Stimulated activated effector memory CD8-positive, alpha-beta T cell treated with anti-CD3 and anti-CD28 coated beads, Interleukin-12 subunit alpha, Interleukin-12 subunit beta, amount 100 ng/mL, for 72 hours (primary cell): Measurements from ENCODE around the gene SCRN1.

Experiments
- ATAC-seq: fragments of 150-1000 bp; cut with Tn5 transposase; 2 replicates; pipeline ENCODE4 v1.10.0; 2021
- DNase-seq, 2 donors: peaks; one replicate each; pipeline ENCODE4 v3.0.0; 2021 to 2022; ENCODE audit warnings: low spot score in 2 of 2
- H3K27ac Mint-ChIP-seq: one replicate; pipeline ENCODE4 v1.8.0; 2022; ENCODE audit warnings: mild to moderate bottlenecking, mixed read lengths
- H3K36me3 Mint-ChIP-seq: one replicate; pipeline ENCODE4 v1.8.0; 2022; ENCODE audit warnings: mild to moderate bottlenecking, mixed read lengths
- H3K4me1 Mint-ChIP-seq: one replicate; pipeline ENCODE4 v1.8.0; 2022; ENCODE audit warnings: mixed read lengths
- H3K4me3 Mint-ChIP-seq: one replicate; pipeline ENCODE4 v1.8.0; 2022; ENCODE audit warnings: mild to moderate bottlenecking, mixed read lengths
- H3K9me3 Mint-ChIP-seq: one replicate; pipeline ENCODE4 v1.8.0; 2022; ENCODE audit warnings: mixed read lengths

SCRN1 gene

GRCh38 chr7:29987811-29988317, 1.7 kb downstream of the SCRN1 start:
- H3K4me1 Mint-ChIP-seq: peaks cover 30% of the 10 kb centered on the region
- no peaks in the 10 kb centered on the region for H3K9me3 Mint-ChIP-seq
- DNase-seq: no peak
- ATAC-seq: no peak
- H3K36me3 Mint-ChIP-seq: no peaks in the 10 kb centered on the region
- H3K4me3 Mint-ChIP-seq: peak overlapping the region; percentile 71
- peak overlapping the region; percentile 84 for H3K27ac Mint-ChIP-seq

GRCh38 chr7:29987083-29987482, 2.5 kb downstream of the SCRN1 start:
- Mint-ChIP-seq H3K4me3 (peak overlapping the region; percentile 71), H3K36me3 (no peaks in the 10 kb centered on the region), H3K27ac (peak overlapping the region; percentile 84), H3K4me1 (peaks cover 30% of the 10 kb centered on the region), H3K9me3 (no peaks in the 10 kb centered on the region)
- DNase-seq: no peak
- ATAC-seq: no peak

DNA sequence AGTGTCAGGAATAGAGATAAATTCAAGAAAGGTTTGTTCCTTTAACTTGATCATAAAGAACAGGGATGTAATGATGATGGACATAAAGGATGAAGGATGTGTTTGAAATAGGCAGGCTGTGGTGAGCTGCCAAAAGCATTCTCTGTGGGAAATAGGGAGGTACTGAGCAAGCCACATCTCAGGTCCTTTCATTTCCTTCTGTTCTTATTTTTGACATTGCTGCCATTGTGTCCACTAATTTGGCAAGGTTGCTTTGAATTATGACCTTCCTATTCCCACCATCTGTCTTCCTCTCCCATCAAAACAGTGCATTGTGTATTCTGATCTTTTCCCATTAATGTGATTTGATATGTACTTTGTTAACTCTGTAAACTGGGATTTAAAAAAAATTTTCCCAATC, 9.4 kb downstream of the SCRN1 start:
- H3K4me1 Mint-ChIP-seq: no peaks in the 10 kb centered on the region
- no peaks in the 10 kb centered on the region for H3K36me3 Mint-ChIP-seq
- no peaks in the 10 kb centered on the region for H3K9me3 Mint-ChIP-seq
- DNase-seq: no peak
- no peak overlapping the region for H3K27ac Mint-ChIP-seq
- no peak overlapping the region for H3K4me3 Mint-ChIP-seq
- no peak for ATAC-seq

GRCh38 chr7:29977886-29978651, 11.5 kb downstream of the SCRN1 start:
- H3K27ac Mint-ChIP-seq: peak overlapping the region; percentile 15
- ATAC-seq (no peak), DNase-seq (no peak)
- H3K36me3 Mint-ChIP-seq: no peaks in the 10 kb centered on the region
- no peaks in the 10 kb centered on the region for H3K4me1 Mint-ChIP-seq
- no peak overlapping the region for H3K4me3 Mint-ChIP-seq
- no peaks in the 10 kb centered on the region for H3K9me3 Mint-ChIP-seq

- H3K9me3 Mint-ChIP-seq: no peaks in the 10 kb centered on the region
- H3K27ac Mint-ChIP-seq: no peak overlapping the region
- DNase-seq (no peak), ATAC-seq (no peak)
- H3K4me1 Mint-ChIP-seq: no peaks in the 10 kb centered on the region
- no peaks in the 10 kb centered on the region for H3K36me3 Mint-ChIP-seq
- no peak overlapping the region for H3K4me3 Mint-ChIP-seq
Observed at GRCh38 chr7:29976673-29977415, 12.8 kb downstream of the SCRN1 start.

DNA sequence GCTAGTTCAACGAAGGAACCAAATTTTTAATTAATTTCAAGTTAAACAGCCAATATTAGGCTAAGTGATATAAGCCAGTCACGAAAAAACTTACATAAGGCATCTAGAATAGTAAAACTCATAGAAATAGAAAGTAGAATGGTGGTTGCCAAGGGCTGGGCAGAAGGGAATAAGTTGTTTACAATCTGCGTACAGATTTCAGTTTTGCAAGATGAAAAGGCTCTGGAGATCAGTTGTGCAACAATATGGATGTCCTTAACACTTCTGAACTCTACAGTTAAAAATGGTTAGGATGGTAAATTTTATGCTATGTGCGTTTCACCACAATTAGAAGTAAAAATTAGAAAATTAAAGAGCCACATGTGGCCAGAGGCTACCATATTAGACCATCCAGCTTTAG, 13.3 kb downstream of the SCRN1 start:
- Mint-ChIP-seq H3K4me1 (no peaks in the 10 kb centered on the region), H3K4me3 (no peak overlapping the region)
- no peak for ATAC-seq

DNA sequence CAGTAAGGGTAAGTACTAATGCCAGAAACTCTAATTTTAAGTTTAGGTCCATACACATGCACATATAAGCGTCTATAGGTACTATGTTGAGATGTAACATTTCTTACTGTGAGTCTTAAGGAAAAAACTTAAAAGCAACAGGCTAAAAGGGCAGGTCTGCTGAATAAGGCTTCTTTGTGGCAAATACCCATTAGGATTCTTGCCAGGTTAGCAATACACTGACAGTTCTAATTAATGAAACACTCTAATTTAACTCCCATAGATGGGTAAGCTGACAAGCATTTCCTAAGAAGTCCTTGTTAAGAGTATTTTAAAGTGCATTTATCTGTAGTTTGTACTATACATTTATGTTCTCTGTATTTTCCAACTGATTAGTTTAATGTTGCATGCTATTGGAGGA, 14.0 kb downstream of the SCRN1 start:
- H3K36me3 Mint-ChIP-seq: no peaks in the 10 kb centered on the region
- no peak overlapping the region for H3K4me3 Mint-ChIP-seq
- no peak for ATAC-seq
- no peak for DNase-seq
- H3K4me1 Mint-ChIP-seq: no peaks in the 10 kb centered on the region
- H3K27ac Mint-ChIP-seq: no peak overlapping the region
- H3K9me3 Mint-ChIP-seq: no peaks in the 10 kb centered on the region

More for the DNA sequence above, 13.3 kb downstream of the SCRN1 start:
- no peaks in the 10 kb centered on the region for H3K36me3 Mint-ChIP-seq
- DNase-seq: no peak
- no peaks in the 10 kb centered on the region for H3K9me3 Mint-ChIP-seq
- H3K27ac Mint-ChIP-seq: no peak overlapping the region

- Mint-ChIP-seq H3K36me3 (no peaks in the 10 kb centered on the region), H3K9me3 (no peaks in the 10 kb centered on the region), H3K4me1 (peaks cover 13% of the 10 kb centered on the region), H3K27ac (no peak overlapping the region), H3K4me3 (no peak overlapping the region)
- DNase-seq: no peak
- no peak for ATAC-seq
Observed at GRCh38 chr7:29974286-29974685, 15.3 kb downstream of the SCRN1 start.

DNA sequence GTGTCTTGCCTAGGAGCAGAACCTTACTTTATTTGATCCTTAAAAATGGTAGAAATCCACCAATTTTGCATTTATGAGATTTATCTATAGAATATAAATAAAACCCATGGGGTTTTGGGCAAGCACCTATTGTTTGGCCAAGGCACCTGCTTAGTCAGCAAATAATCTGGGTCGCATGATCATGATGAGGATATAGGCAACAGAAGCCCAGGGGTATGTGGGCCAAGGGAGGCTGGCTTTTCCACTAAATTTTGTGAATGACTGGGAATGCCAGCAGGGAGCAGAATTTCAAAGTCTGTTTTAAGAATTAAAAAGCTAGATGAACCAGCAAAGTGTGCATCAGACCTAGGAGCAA, 17.3 kb downstream of the SCRN1 start:
- no peak overlapping the region for H3K4me3 Mint-ChIP-seq
- no peak for ATAC-seq
- H3K4me1 Mint-ChIP-seq: peaks cover 18% of the 10 kb centered on the region
- no peaks in the 10 kb centered on the region for H3K9me3 Mint-ChIP-seq
- H3K36me3 Mint-ChIP-seq: peaks cover 12% of the 10 kb centered on the region
- DNase-seq: no peak
- H3K27ac Mint-ChIP-seq: no peak overlapping the region

DNA sequence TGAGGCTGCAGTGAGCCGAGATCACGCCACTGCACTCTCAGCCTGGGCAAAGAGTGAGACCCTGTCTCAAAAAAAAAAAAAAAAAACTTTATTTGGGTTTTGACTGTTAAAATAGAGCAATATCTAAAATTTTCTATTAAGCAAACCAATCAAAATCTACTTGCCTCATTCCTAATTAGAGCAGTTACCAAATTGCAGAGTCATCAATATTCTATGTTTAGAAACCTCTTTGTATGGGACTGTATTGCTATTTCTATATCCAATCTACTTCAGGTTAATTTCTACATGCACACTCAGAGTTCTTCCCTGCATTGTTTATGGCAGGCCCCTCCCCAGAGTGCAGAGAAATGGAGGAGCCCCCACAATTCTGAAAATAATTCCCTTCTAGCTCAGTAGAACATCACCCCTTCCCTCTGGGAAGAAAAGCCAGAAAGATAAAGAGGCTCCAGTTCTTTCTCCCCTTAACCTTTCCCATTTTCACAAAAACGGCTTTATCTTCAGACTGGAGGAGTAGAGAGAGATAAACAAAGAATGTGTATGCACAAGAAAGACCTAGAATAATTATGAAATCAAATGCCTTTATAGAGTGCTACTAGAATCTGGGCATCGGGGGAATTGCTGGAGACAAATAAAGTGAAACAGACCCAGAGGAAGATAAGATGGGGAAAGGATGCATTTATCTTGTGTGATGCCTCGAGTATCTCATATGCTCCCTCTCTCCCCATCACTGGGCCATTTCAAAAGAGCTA, 17.9 kb downstream of the SCRN1 start:
- Mint-ChIP-seq H3K27ac (no peak overlapping the region), H3K9me3 (no peaks in the 10 kb centered on the region), H3K4me3 (no peak overlapping the region), H3K36me3 (peaks cover 15% of the 10 kb centered on the region), H3K4me1 (peaks cover 18% of the 10 kb centered on the region)
- ATAC-seq (no peak), DNase-seq (no peak)

- Mint-ChIP-seq H3K9me3 (no peaks in the 10 kb centered on the region), H3K4me3 (no peak overlapping the region), H3K4me1 (peaks cover 18% of the 10 kb centered on the region)
Observed at GRCh38 chr7:29970158-29970557, 19.4 kb downstream of the SCRN1 start.

DNA sequence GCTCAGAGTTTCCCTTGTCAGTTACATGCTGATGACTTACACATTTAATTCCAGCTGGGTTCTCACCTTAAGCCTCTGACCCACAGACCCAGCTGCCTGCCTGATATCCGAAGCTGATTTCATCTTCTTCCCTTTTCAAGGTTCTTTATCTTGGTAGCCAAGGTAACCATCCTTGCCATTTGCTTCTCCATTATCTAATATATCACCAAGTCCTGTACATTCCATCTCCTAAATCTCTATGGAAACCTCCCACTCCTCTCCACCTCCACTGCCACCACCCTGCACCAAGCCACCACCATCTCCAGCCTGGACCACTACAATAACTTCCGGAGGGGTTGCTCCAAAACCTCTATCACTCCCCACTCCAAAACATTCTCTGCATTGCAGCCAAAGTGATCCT, 19.9 kb downstream of the SCRN1 start:
- no peak for DNase-seq
- H3K36me3 Mint-ChIP-seq: peaks cover 15% of the 10 kb centered on the region

More at GRCh38 chr7:29970158-29970557, 19.4 kb downstream of the SCRN1 start:
- peaks cover 15% of the 10 kb centered on the region for H3K36me3 Mint-ChIP-seq
- ATAC-seq (no peak), DNase-seq (no peak)
- peak overlapping the region; percentile 0 for H3K27ac Mint-ChIP-seq

GRCh38 chr7:29968683-29969395, 20.8 kb downstream of the SCRN1 start:
- H3K27ac Mint-ChIP-seq: no peak overlapping the region
- H3K9me3 Mint-ChIP-seq: no peaks in the 10 kb centered on the region
- no peak for DNase-seq
- no peak for ATAC-seq
- H3K4me3 Mint-ChIP-seq: no peak overlapping the region
- H3K4me1 Mint-ChIP-seq: peaks cover 18% of the 10 kb centered on the region
- peaks cover 15% of the 10 kb centered on the region for H3K36me3 Mint-ChIP-seq

More for the DNA sequence above, 19.9 kb downstream of the SCRN1 start:
- Mint-ChIP-seq H3K9me3 (no peaks in the 10 kb centered on the region), H3K4me3 (no peak overlapping the region), H3K4me1 (peaks cover 18% of the 10 kb centered on the region), H3K27ac (peak overlapping the region; percentile 0)
- no peak for ATAC-seq

DNA sequence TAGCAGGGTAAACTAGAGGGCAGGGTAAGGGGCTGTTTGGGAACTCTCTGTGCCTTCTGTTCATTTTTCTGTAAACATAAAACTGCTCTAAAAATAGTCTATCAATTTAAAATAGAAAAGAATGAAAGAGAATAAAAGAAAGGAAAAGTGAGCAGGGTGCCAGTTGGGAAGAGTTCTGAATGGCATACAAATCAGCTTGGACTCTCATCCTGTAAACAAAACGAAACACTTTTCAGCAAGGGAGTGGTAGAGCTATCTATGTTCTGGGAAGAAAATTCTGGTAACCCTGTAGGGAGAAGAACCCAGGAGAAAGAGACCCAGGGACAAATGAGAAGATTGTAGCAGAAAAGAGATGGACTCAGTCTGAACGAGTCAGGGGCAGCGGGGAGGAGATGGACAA, 24.6 kb downstream of the SCRN1 start:
- no peak for DNase-seq
- no peaks in the 10 kb centered on the region for H3K9me3 Mint-ChIP-seq
- no peak for ATAC-seq
- peaks cover 15% of the 10 kb centered on the region for H3K36me3 Mint-ChIP-seq
- H3K27ac Mint-ChIP-seq: no peak overlapping the region
- peaks cover 12% of the 10 kb centered on the region for H3K4me1 Mint-ChIP-seq
- H3K4me3 Mint-ChIP-seq: no peak overlapping the region

DNA sequence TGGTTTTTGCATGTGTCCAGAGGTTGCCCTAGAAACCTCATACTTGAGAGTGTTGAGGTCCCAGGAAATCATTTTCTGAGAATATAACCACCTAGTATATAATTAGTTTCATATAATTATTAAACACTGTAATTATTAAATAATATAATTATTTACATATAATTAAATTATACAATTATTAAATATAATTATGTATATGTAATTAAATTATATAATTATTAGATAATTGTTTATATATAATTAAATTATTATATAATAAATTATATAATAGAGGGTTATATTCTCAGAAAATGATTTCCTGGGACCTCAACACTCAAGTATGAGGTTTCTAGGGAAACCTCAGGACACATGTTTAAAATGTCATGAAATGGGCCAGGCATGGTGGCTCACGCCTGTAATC, 27.6 kb downstream of the SCRN1 start:
- H3K4me1 Mint-ChIP-seq: peaks cover 8% of the 10 kb centered on the region
- H3K9me3 Mint-ChIP-seq: no peaks in the 10 kb centered on the region
- ATAC-seq (no peak), DNase-seq (no peak)
- H3K36me3 Mint-ChIP-seq: peaks cover under 1% of the 10 kb centered on the region
- H3K4me3 Mint-ChIP-seq: no peak overlapping the region
- H3K27ac Mint-ChIP-seq: no peak overlapping the region
